D341Med (cell line): ENCODE measurements around the gene AP4S1.
"Not testable (repeated sequence)": the region's sequence is repeated elsewhere in the genome, so short reads cannot be mapped to it uniquely, and the experiment has no call there.

Experiments
- DNase-seq: peaks from one replicate; pipeline ENCODE4 v3.0.0; 2012; ENCODE audit warnings: low spot score

Gene AP4S1

GRCh38 chr14:31043379-31043778 lies 17.9 kb downstream of the AP4S1 start:
- DNase-seq: no peak

GRCh38 chr14:31045501-31046080 lies 20.1 kb downstream of the AP4S1 start:
- no peak for DNase-seq

GRCh38 chr14:31047503-31047902 lies 22.1 kb downstream of the AP4S1 start:
- DNase-seq: no peak

- DNase-seq: no peak
Measured at GRCh38 chr14:31051023-31051422, 25.6 kb downstream of the AP4S1 start.

GRCh38 chr14:31051511-31051910 lies 26.1 kb downstream of the AP4S1 start:
- DNase-seq: no peak

- not testable (repeated sequence) for DNase-seq
Measured at GRCh38 chr14:31052905-31053586, 27.6 kb downstream of the AP4S1 start.

- DNase-seq: no peak
Measured at GRCh38 chr14:31057035-31057434, 31.6 kb downstream of the AP4S1 start.

GRCh38 chr14:31057701-31058364 lies 32.4 kb downstream of the AP4S1 start:
- no peak for DNase-seq

- DNase-seq: peak; percentile 58
Measured at GRCh38 chr14:31059152-31059924, 33.9 kb downstream of the AP4S1 start.

- no peak for DNase-seq
Measured at GRCh38 chr14:31060253-31060875, 34.9 kb downstream of the AP4S1 start.

- not testable (repeated sequence) for DNase-seq
Measured at GRCh38 chr14:31062908-31063307, 37.5 kb downstream of the AP4S1 start.

- no peak for DNase-seq
Measured at GRCh38 chr14:31068235-31068634, 42.8 kb downstream of the AP4S1 start.

GRCh38 chr14:31069343-31069742 lies 43.9 kb downstream of the AP4S1 start:
- no peak for DNase-seq

GRCh38 chr14:31070431-31070830 lies 45.0 kb downstream of the AP4S1 start:
- no peak for DNase-seq

GRCh38 chr14:31071151-31071550 lies 45.7 kb downstream of the AP4S1 start:
- DNase-seq: no peak

GRCh38 chr14:31075144-31075543 lies 49.7 kb downstream of the AP4S1 start:
- no peak for DNase-seq

- no peak for DNase-seq
Measured at GRCh38 chr14:31078766-31079165, 53.3 kb downstream of the AP4S1 start.

GRCh38 chr14:31080056-31080455 lies 54.6 kb downstream of the AP4S1 start:
- DNase-seq: no peak

GRCh38 chr14:31080484-31080883 lies 55.0 kb downstream of the AP4S1 start:
- DNase-seq: no peak

- no peak for DNase-seq
Measured at GRCh38 chr14:31083781-31084180, 58.3 kb downstream of the AP4S1 start.

GRCh38 chr14:31084385-31084784 lies 58.9 kb downstream of the AP4S1 start:
- DNase-seq: no peak

GRCh38 chr14:31085027-31085426 lies 59.6 kb downstream of the AP4S1 start:
- DNase-seq: no peak
